RWPE2 (cell line): ENCODE measurements around the gene FAM170B.

ENCODE experiments used
- ATAC-seq: fragments of 200-7000 bp; cut with Tn5 transposase; 3 replicates; pipeline ENCODE4 v1.9.1; 2021; ENCODE audit warnings: low read depth
- DNase-seq: peaks from one replicate; pipeline ENCODE4 v3.0.0-alpha.2; 2020; ENCODE audit warnings: low spot score
- H3K27ac ChIP-seq: fragments of 450-650 bp; 2 replicates; pipeline ENCODE4 v1.5.1; 2017; ENCODE audit warnings: mild to moderate bottlenecking; ENCODE audit not compliant: poor library complexity, severe bottlenecking
- H3K27me3 ChIP-seq: fragments of 250-450 bp; sonication (Bioruptor Pico); 2 replicates; pipeline ENCODE4 v1.5.1; 2021; ENCODE audit warnings: mild to moderate bottlenecking, moderate library complexity; ENCODE audit not compliant: insufficient read depth, poor library complexity, severe bottlenecking
- H3K36me3 ChIP-seq: fragments of 250-450 bp; sonication (Bioruptor Pico); 2 replicates; pipeline ENCODE4 v1.5.1; 2020; ENCODE audit warnings: low read depth, mild to moderate bottlenecking, moderate library complexity
- H3K4me1 ChIP-seq: fragments of 250-450 bp; sonication (Bioruptor Pico); 2 replicates; pipeline ENCODE4 v1.5.1; 2021; ENCODE audit warnings: mild to moderate bottlenecking, moderate library complexity; ENCODE audit not compliant: insufficient read depth, poor library complexity, severe bottlenecking
- H3K4me3 ChIP-seq: fragments of 250-450 bp; sonication (Bioruptor Pico); 2 replicates; pipeline ENCODE4 v1.5.1; 2021; ENCODE audit warnings: mild to moderate bottlenecking, moderate library complexity; ENCODE audit not compliant: severe bottlenecking
- H3K9me3 ChIP-seq: fragments of 250-450 bp; sonication (Bioruptor Pico); 2 replicates; pipeline ENCODE4 v1.5.1; 2021; ENCODE audit warnings: mild to moderate bottlenecking, moderate library complexity; ENCODE audit not compliant: severe bottlenecking
- TF ChIP-seq, protein P1 (sequence below): fragments of 450-650 bp; IDR thresholded peaks from one replicate; pipeline ENCODE4 v1.5.1; 2017; ENCODE audit warnings: mild to moderate bottlenecking, moderate library complexity; ENCODE audit not compliant: poor library complexity, severe bottlenecking

Gene FAM170B

DNA sequence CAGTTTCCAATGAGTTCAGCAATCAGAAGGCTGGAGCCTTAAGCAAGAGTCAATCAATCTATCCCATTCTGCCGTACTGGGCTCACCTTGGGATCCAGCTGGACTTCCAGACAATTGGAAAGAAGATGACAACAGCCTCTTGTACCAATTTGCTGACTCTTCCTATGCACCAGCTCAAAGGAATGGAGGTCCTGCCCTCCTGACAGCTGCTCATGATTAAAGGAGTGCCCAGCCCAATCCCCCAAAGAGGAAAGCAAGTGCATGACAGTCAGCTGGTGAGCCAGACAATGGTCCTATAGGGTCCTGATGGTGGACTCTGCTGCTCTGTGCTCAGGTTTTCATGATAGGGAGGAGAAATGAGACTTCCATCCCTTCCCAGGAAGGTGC, 43.6 kb downstream of the FAM170B start:
- Histone ChIP-seq H3K27ac (no peak overlapping the region), H3K9me3 (peaks cover 3% of the 10 kb centered on the region), H3K4me3 (no peak overlapping the region), H3K36me3 (no peaks in the 10 kb centered on the region), H3K27me3 (no peaks in the 10 kb centered on the region), H3K4me1 (no peaks in the 10 kb centered on the region)
- DNase-seq: no peak
- TF ChIP-seq, protein P1, sequence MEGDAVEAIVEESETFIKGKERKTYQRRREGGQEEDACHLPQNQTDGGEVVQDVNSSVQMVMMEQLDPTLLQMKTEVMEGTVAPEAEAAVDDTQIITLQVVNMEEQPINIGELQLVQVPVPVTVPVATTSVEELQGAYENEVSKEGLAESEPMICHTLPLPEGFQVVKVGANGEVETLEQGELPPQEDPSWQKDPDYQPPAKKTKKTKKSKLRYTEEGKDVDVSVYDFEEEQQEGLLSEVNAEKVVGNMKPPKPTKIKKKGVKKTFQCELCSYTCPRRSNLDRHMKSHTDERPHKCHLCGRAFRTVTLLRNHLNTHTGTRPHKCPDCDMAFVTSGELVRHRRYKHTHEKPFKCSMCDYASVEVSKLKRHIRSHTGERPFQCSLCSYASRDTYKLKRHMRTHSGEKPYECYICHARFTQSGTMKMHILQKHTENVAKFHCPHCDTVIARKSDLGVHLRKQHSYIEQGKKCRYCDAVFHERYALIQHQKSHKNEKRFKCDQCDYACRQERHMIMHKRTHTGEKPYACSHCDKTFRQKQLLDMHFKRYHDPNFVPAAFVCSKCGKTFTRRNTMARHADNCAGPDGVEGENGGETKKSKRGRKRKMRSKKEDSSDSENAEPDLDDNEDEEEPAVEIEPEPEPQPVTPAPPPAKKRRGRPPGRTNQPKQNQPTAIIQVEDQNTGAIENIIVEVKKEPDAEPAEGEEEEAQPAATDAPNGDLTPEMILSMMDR: no peak
- ATAC-seq: no peak

DNA sequence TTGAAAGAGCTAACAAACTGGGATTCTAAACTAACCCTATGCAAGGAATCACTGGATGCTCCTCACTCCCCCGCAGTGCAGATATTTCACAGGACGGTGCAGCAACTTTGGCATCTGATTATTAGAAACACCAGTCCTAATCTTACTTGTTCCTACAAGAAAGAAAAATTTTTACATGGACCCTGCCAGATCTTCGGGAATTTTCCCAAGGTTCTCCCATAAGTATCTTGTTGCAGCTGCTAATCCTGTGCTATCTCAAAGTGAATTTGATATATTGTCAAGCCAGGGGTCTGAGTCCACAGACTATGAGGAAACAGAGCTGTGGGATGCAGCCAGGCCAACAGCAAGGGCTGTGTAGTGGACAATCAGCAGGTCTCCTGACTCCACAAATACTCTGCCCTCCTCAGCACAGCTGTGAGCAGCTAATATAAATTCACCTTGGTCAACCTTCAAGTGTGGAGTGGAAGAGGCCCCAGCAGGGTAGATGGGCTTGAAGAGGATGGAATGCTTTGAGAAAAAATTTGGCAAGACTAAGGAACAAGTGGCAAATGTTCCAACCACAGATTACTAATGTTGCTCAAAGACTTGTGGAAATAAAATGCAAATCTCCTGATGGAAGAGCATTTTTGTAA, 44.1 kb downstream of the FAM170B start:
- peaks cover 3% of the 10 kb centered on the region for H3K9me3 ChIP-seq
- TF ChIP-seq, protein P1: no peak
- no peak overlapping the region for H3K4me3 ChIP-seq
- DNase-seq (no peak), ATAC-seq (no peak)
- no peak overlapping the region for H3K27ac ChIP-seq
- H3K36me3 ChIP-seq: no peaks in the 10 kb centered on the region
- no peaks in the 10 kb centered on the region for H3K4me1 ChIP-seq
- H3K27me3 ChIP-seq: no peaks in the 10 kb centered on the region

DNA sequence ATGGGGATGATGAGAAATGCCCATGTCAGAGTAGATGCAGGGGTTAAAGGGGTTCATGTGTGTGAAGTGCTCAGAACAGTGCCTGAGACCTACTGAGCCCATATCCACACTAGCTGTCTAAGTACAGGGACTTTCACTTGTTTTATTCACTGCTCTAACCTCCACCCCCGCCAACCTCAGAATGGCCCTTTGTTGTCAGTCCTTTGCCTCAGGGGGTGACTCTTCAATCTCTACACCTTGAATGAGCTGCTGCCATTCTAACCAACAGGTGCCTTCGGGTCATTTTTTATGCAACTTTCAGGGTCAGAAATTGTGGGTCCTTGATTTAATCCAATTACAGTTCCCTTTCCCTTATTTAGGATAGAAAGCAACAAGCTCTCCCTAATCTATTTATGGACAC, 44.7 kb downstream of the FAM170B start:
- TF ChIP-seq, protein P1: no peak
- H3K27me3 ChIP-seq: no peaks in the 10 kb centered on the region
- DNase-seq (no peak), ATAC-seq (no peak)
- no peaks in the 10 kb centered on the region for H3K4me1 ChIP-seq
- peaks cover 3% of the 10 kb centered on the region for H3K9me3 ChIP-seq
- no peak overlapping the region for H3K27ac ChIP-seq
- H3K4me3 ChIP-seq: no peak overlapping the region
- no peaks in the 10 kb centered on the region for H3K36me3 ChIP-seq

DNA sequence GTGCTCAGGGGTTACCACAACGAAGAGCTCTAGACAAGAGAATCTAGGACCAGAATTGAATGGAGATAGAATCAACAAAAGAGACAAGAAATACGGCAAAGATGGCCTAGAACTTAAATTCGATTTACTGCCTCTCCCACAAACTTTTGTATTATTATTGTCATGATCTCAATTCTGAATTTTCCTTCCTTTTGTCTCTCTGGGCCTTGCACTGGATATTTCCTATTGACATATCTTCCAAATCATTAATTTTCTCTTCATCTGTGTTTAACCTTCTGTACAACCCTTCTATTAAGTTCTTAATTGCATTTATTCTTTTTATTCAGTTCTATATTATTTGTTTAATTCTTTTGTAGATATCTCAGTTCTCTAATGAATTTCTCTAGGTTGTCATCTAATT, 46.9 kb downstream of the FAM170B start:
- Histone ChIP-seq H3K9me3 (peaks cover 3% of the 10 kb centered on the region), H3K36me3 (no peaks in the 10 kb centered on the region), H3K4me3 (no peak overlapping the region), H3K27me3 (no peaks in the 10 kb centered on the region), H3K4me1 (no peaks in the 10 kb centered on the region), H3K27ac (no peak overlapping the region)
- TF ChIP-seq, protein P1: no peak
- ATAC-seq: no peak
- DNase-seq: no peak

DNA sequence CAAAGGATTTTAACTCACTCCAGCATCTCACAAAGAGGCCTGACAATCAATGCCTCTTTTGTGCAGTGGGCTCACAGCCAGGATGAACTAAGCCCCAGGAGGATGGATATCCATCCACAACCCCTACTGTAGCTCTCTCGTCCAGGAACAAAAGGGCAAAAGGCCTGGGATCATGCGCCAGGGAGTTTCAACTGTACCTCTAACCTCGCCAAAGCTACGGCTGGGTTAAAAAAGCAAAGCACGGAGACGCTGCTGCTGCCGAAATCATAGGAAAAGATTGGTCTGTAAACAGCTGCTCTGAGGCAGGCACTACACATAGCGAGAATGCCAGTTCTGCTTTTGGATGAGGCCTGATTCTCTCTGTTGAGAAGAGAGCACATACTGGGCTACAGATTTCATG, 50.6 kb downstream of the FAM170B start:
- Histone ChIP-seq H3K4me3 (no peak overlapping the region), H3K36me3 (no peaks in the 10 kb centered on the region), H3K27me3 (peaks cover 6% of the 10 kb centered on the region), H3K4me1 (no peaks in the 10 kb centered on the region), H3K9me3 (peaks cover 3% of the 10 kb centered on the region), H3K27ac (no peak overlapping the region)
- no peak for DNase-seq
- ATAC-seq: no peak
- TF ChIP-seq, protein P1: no peak
